GM19455 (cell line): Measurements from ENCODE around the gene YKT6.
"Not testable (repeated sequence)": the region's sequence is repeated elsewhere in the genome, so short reads cannot be mapped to it uniquely, and the experiment has no call there.

ENCODE experiments used
- ATAC-seq: cut with Tn5 transposase; IDR thresholded peaks from one replicate; pipeline ENCODE4 v1.9.1; 2021; ENCODE audit not compliant: unreplicated experiment

YKT6 gene

GRCh38 chr7:44172352-44172751, 28.4 kb upstream of the YKT6 start:
- no peak for ATAC-seq

DNA sequence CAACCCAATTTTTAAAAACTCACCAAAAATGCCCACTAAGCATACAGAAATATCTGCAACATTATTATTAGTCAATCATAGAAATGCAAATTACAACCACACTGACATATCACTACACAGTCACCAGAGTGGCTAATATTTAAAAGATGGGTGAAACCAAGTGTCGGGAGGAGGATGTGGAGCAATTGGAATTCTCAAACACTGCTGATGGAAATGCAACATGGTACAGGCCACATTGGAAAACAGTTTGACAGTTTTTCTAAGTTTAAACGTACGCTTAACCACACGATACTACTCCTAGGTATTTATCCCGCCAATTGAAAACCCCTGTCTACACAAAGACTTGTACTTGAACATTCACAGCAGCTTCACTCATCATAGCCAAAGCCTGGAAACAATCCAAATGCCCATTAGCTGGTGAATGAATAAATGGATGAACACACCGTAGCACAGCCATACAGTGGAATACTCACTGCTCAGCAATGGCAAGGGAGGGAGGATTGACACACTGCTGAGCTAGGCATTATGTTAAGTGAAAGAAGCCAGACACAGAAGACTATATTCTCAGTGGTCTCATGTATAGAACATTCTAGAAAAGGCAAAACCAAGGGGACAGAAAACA, 27.9 kb upstream of the YKT6 start:
- ATAC-seq, result no peak

GRCh38 chr7:44173911-44174693, 26.7 kb upstream of the YKT6 start:
- ATAC-seq, result no peak

DNA sequence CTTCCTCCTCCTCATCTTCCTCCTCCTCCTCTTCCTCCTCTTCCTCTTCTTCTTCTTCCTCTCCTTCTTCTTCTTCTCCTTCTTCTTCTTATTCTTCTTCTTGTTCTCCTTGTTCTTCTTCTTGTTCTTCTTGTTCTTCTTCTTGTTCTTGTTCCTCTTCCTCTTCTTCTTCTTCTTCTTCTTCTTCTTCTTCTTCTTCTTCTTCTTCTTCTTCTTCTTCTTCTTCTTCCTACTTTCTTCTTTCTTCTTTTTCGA, 26.2 kb upstream of the YKT6 start:
- ATAC-seq, result not testable (repeated sequence)

DNA sequence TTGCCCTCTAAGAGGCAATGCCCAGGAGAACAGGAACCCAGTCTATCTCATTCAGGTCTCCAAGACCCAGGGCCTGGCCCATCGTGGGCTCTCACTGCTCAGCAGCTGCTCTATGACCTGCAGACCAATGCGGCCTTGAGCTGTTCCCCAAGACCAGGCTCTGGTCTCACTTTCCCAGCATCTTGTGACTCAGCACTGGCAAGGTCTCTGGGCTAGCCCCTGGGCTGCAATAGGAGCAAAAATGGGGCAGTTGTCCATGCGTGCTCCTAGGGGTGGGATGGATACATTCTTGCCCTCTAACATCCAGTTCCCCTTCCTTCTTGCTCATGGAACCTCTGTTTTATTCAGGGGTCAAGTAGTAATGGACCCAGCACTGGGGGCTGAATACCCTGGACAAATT, 25.0 kb upstream of the YKT6 start:
- ATAC-seq, result no peak

GRCh38 chr7:44176486-44176885, 24.3 kb upstream of the YKT6 start:
- ATAC-seq, result no peak

DNA sequence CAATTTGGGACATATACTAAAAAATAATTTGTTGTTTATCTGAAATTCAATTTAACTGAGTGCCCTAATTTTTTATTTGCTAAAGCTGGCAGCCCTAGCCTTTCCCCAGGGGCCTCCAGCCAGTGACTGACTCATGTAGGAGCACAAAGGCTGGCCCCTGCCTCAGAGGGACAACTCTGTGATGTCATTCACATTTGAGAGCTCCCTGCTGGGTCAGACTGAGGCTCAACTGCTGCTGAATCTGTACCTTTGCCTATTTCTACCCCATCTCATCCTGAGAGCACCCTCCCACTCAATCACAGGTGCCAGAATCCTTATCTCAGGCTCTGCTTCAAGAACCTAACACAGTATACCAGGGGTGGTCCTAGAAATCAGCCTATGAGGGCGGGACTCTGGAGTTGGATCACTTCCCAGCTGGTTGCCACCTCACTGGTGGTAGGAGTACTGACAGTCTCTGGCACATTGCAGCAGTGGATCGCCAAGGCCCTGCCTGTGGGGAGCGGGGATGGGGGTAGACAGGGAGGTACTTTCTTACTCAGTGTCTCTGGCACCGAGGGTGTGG, 23.1 kb upstream of the YKT6 start:
- no peak for ATAC-seq

- no peak for ATAC-seq
Measured at GRCh38 chr7:44180631-44181030, 20.1 kb upstream of the YKT6 start.

DNA sequence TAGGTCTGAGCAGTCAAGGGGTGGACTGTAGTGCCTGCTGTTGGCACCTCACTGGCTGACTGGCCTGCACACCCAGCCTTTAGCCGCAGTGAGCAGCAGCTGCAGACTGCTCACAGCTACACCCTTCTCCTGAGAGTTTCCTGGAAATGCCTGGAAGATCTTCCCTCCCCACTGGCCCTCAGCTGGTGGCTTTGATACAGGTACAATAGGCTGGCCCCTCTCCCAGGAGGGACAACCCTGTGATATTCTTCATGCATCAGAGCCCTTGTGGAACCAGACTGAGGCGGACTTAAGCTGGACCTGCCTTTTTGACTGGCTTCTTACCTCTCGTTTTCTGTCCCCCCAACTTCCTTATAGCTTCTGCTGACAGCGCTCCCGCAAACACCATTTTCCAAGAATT, 18.0 kb upstream of the YKT6 start:
- ATAC-seq, result no peak

- no peak for ATAC-seq
Measured at GRCh38 chr7:44183386-44183785, 17.4 kb upstream of the YKT6 start.

GRCh38 chr7:44184206-44184872, 16.4 kb upstream of the YKT6 start:
- no peak for ATAC-seq

DNA sequence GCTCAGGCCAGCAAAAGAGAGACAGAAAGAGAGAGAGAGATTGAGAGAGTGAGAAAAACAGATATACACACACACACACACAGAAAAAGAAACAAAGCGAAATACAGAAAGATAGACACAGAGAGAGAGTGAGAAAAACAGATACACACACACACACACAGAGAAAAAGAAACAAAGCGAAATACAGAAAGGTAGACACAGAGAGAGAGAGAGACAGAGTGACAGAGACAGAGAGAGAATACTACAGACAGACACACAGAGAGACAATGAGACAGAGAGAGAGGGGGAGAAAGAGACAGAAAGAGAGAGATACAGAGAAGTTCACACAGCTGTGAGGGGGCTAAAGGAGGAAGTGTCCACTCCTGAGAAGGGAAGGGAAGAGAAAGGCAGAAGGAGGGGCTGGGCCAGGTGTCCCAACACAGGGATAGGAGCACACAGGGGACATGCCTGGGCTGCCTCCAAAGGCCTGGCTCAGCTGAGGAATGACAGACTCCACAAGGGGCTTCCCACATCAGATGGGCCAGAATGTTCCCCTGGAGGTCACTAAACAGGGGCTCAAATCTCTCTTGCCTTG, 15.8 kb upstream of the YKT6 start:
- no peak for ATAC-seq

DNA sequence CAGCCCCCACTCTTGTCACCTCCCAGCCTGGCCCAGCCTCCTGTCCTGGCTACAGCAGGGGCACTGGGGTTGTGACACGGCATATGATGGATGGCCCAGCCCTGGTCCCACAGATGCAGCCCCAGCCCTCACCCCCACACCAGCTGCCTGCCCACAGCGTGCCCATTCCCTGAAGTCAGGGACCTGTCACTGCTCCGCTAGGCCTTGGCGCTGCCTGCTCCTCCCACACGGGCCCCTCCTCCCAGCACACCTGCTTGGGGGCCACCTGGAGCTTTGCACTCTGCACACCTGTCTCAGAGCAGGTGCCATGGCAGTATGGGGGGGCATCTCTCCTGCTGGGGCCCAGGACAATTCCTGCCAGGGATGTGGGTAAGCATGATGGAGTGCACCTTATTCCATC, 15.0 kb upstream of the YKT6 start:
- ATAC-seq, result no peak

DNA sequence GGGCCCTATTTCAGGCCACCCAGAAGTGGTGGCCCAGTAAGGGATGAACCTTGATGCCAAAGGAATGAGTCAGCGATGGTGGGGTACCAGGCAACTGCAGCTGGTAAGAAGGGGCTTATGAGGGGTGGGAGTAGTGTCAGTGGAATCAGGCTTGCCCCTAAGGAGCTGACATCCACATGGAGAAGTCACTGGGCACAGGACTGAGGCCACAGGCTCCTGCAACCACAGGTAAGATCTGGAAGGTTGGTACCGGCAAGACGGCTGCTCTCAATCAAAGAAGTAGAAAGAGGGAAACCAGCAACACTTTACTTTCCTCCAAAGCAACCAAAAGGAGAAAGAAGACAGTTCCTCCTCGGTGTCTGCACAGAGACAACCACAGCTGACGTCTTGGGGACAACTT, 14.0 kb upstream of the YKT6 start:
- no peak for ATAC-seq

DNA sequence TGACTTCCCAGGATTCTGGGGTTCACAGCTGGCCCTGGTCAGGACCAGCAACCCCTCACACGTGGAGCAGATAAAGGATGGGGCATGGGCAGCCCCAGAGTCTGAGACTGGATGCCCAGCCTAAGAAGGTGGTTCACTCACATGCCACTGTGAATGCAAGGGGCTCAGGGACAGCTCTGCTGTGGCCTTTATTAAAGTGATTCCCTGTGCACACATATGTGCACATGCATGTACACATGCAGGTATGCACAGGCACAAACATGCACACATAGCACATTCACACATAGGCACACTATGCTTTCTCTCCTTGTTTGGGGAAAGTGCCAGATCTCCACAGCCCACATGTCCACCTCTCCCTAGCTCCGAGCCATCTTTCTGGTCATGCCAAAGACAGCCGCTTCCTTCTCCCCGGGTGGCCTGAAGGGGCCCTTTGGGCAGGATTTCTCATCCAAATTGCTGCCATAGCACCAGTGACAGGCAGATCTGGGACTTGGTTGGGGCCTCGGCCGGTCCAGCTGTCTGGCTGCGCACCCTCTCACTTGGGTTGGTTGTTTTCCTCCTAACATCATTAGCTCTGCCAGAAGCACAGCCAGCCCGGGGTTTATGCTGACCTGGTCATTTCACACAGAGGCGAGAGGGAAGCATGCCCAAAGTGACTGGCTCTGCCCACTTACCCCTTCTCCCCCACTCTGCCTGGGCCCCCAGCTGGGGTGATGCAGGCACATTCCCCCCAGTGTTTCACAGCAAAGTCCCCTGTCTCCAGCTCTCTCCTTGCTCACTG, 13.0 kb upstream of the YKT6 start:
- no peak for ATAC-seq

DNA sequence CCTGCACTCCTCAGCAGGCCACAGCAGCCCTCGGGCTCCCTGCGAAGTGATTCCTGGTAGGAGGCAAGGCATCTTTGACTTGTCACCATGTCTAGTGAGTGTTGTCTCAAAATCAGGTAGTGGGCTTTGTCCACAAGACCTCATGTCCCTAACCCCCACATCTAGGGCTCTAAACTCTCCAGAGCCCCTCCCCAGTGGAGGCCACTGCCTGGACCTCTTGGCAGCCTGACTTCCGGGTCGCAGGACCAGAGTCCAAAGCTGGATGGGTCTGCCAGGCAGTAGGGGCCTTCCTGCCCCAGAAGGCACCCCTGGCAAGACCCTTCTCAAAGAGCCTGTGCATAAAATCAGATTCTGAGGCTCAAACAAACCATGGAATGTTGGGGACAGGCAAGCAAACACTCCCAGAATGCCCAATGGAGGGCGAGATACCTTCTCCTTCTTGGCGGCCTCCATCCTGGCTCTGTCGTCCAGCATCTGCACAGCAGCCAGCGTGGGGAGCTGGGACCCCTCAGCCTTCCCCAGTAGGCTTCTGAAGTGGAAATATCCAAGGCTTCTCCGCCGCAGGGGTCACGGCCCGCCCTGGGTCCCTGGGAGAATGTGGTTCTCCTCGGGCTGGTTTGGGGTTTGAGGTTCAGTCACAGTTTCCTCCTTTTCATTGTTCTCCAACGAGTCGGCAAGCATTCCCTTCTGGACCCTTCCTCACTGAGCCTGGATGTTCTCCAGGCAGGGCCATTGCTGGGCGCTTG, 12.1 kb upstream of the YKT6 start:
- ATAC-seq, result no peak

DNA sequence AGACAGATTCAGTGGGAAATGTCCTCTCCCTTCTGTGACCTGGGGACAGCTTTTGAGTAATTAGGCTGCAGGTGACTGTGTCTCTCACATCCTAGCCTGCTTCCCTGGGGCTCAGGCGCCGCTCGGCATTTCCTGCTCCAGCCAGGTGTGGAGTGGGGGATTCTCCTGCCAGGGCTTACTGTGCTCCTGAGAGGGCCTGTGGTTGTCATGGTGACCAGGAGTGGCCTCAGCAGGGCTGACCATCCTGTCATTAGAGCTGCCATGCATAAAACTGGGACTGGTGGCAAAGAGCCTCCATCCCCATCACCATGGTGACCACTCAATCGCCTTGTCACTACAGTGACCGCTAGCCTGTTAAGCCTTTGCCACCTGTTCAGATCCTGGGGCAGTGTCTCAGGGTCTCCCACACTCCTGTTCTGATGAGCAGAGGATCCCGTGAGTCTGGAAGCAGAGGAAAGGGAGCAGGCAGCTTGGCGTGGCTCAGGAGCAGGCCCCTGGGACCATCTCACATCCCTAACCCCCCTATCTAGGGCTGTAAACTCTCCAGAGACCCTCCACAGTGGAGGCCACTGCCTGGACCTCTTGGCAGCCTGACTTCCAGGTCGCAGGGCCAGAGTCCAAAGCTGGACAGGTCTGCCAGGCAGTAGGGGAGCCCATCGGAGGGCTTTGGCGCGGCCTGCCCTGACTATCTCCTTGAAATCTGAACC, 11.3 kb upstream of the YKT6 start, which contains the start of gene GCK:
Gene GCK, minus strand, starts transcription at position 154 of the 707 bp plus-strand sequence. CDS start 486 bp downstream, outside the sequence.
- ATAC-seq, result no peak

GRCh38 chr7:44189993-44190872, 10.5 kb upstream of the YKT6 start:
- no peak for ATAC-seq

- ATAC-seq, result no peak
Measured at GRCh38 chr7:44191171-44191570, 9.6 kb upstream of the YKT6 start.
